Natural killer cell (primary cell): ENCODE data around the gene SLC26A5. TPM values are rescaled to one million over a fixed set of nuclear protein-coding genes. Genes with fewer than 3 reads are reported as not detected.
A peak's percentile ranks its signal among the peaks of the same experiment; 100 is the strongest.
"Not testable (repeated sequence)": the region's sequence is repeated elsewhere in the genome, so short reads cannot be mapped to it uniquely, and the experiment has no call there.

Source experiments
- ATAC-seq, 3 donors: fragments of 150-1000 bp in 2 of 3; fragments of 200-7000 bp in 1 of 3; cut with Tn5 transposase; 1 replicate in 1 of 3; 2 replicates in 2 of 3; pipeline ENCODE4 v1.10.0; 2021; ENCODE audit warnings: mild to moderate bottlenecking in 2 of 3, moderate library complexity in 2 of 3
- DNase-seq, 2 donors: peaks; one replicate each; pipeline versions ENCODE4 v3.0.0 to v3.0.0-alpha.2; 2013 to 2021; ENCODE audit warnings: mixed read lengths in 1 of 2
- H3K27ac ChIP-seq: one replicate; pipeline ENCODE4 v1.5.1; 2013; ENCODE audit warnings: mild to moderate bottlenecking, low read length
- H3K27me3 ChIP-seq: one replicate; pipeline ENCODE4 v1.6.1; 2013; ENCODE audit warnings: low read length; ENCODE audit not compliant: control insufficient read depth, insufficient read depth
- H3K36me3 ChIP-seq: one replicate; pipeline ENCODE4 v1.6.1; 2013; ENCODE audit warnings: low read length; ENCODE audit not compliant: control insufficient read depth, insufficient read depth
- H3K4me1 ChIP-seq: one replicate; pipeline ENCODE4 v1.6.1; 2013; ENCODE audit warnings: low read length; ENCODE audit not compliant: control insufficient read depth, insufficient read depth
- H3K4me3 ChIP-seq: one replicate; pipeline ENCODE4 v1.5.1; 2013; ENCODE audit warnings: low read length
- H3K9me3 ChIP-seq: one replicate; pipeline ENCODE4 v1.6.1; 2013; ENCODE audit warnings: low read length; ENCODE audit not compliant: control insufficient read depth, insufficient read depth
- H3K27ac Mint-ChIP-seq, 2 donors: one replicate each; pipeline ENCODE4 v1.8.0; 2022; ENCODE audit warnings: mild to moderate bottlenecking in 2 of 2, mixed read lengths in 2 of 2, moderate library complexity in 1 of 2
- H3K27me3 Mint-ChIP-seq, 2 donors: one replicate each; pipeline ENCODE4 v1.8.0; 2022; ENCODE audit warnings: low read depth in 2 of 2, mixed read lengths in 2 of 2
- H3K36me3 Mint-ChIP-seq: one replicate; pipeline ENCODE4 v1.8.0; 2022; ENCODE audit warnings: mixed read lengths
- H3K4me1 Mint-ChIP-seq, 2 donors: one replicate each; pipeline ENCODE4 v1.8.0; 2022; ENCODE audit warnings: mixed read lengths in 2 of 2
- H3K4me3 Mint-ChIP-seq: one replicate; pipeline ENCODE4 v1.8.0; 2022; ENCODE audit warnings: mild to moderate bottlenecking, moderate library complexity, mixed read lengths
- H3K9me3 Mint-ChIP-seq, 2 donors: one replicate each; pipeline ENCODE4 v1.8.0; 2022; ENCODE audit warnings: mixed read lengths in 2 of 2
- CTCF ChIP-seq: fragments of 200-600 bp; IDR thresholded peaks from one replicate; pipeline ENCODE4 v1.8.0; 2022; ENCODE audit warnings: antibody characterized with exemption
- WGBS: methylation state at CpG from one replicate; pipeline ENCODE4 v1.1.7; 2013; ENCODE audit warnings: missing lambda C conversion rate; ENCODE audit not compliant: insufficient coverage; 5-methylcytosine and 5-hydroxymethylcytosine counted together
- intact Hi-C: fragments of 100-400 bp; cut with micrococcal nuclease; formaldehyde crosslinking; loops from one replicate; pipeline ENCODE4 v1.14.2; 2022
- total RNA-seq, 4 donors: library from RNA; stranded (reverse); fragments of 120-200 nt in 1 of 4; gene quantifications; one replicate each; pipeline versions ENCODE4 v1.2.3 to v1.2.4, GENCODE V29; 2013 to 2022

Gene SLC26A5
- total RNA-seq, result under 1 TPM in 1 of 3 donors, not detected in 2; 0.30 TPM
- not detected for total RNA-seq (2013)

- Histone ChIP-seq H3K4me3 (no peak within 1 kb of the TSS), H3K4me1 (peaks cover 10% of the 10 kb centered on the region), H3K27ac (no peak within 1 kb of the TSS), H3K36me3 (no peaks in the 10 kb centered on the region), H3K27me3 (peaks cover 35% of the 10 kb centered on the region), H3K9me3 (no peaks in the 10 kb centered on the region)
- ATAC-seq, result peak in 1 of 3 donors; percentile 30
- Mint-ChIP-seq H3K27me3 (peaks cover 42 to 74% of the 10 kb centered on the region in 2 donors), H3K4me1 (peaks cover 0 to 7% of the 10 kb centered on the region in 2 donors), H3K9me3 (peaks cover 0 to 2% of the 10 kb centered on the region in 2 donors), H3K36me3 (no peaks in the 10 kb centered on the region), H3K27ac (no peak within 1 kb of the TSS), H3K4me3 (peak within 1 kb of the TSS; percentile 15)
- DNase-seq, result peak in 1 of 2 donors; percentile 9
- WGBS, result 2% methylated on average over 54 of the region's 54 CpGs
- TF ChIP-seq CTCF, result no peak
- intact Hi-C loops, result no loop called here
These were observed at the start of gene SLC26A5 for GRCh38 chr7:103446049-103446520. Gene SLC26A5, minus strand, starts transcription at chr7:103446207. Its CDS starts 24,693 bp downstream, at chr7:103421514.

DNA sequence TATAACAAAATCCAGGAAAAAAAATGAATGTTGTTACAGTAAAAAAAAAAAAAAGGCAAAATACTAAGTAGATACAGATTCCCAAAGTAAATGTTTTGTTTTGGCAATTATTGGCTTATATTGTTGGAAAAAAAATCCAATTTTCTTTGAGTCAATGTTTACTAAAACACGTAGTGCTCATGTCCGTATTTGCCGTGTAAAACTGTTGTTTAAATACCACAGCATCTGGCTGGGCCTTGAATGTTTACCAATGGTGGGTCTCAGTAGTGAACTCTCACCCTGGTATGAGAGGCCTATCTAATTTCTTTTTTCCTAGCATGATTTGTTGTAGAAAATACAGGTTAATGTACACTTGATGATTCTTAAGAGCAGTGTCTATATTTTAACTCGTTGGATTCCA is 41.4 kb upstream of the SLC26A5 start:
- Histone ChIP-seq H3K4me1 (no peaks in the 10 kb centered on the region), H3K36me3 (no peaks in the 10 kb centered on the region), H3K27me3 (no peaks in the 10 kb centered on the region), H3K9me3 (no peaks in the 10 kb centered on the region), H3K27ac (no peak overlapping the region), H3K4me3 (no peak overlapping the region)
- ATAC-seq, result no peak
- no peak overlapping the region for H3K4me3 Mint-ChIP-seq
- peaks cover 7 to 13% of the 10 kb centered on the region in 2 donors for H3K27me3 Mint-ChIP-seq
- no peak overlapping the region for H3K27ac Mint-ChIP-seq
- H3K9me3 Mint-ChIP-seq, result no peaks in the 10 kb centered on the region
- 97% methylated on average over 3 of the region's 4 CpGs for WGBS
- no peaks in the 10 kb centered on the region for H3K4me1 Mint-ChIP-seq
- no peaks in the 10 kb centered on the region for H3K36me3 Mint-ChIP-seq
- TF ChIP-seq CTCF, result no peak
- intact Hi-C loops, result no loop called here
- DNase-seq, result no peak

GRCh38 chr7:103486873-103487272 is 40.9 kb upstream of the SLC26A5 start:
- H3K27me3 ChIP-seq, H3K4me3 ChIP-seq, H3K36me3 Mint-ChIP-seq, ATAC-seq, H3K27ac ChIP-seq, H3K4me3 Mint-ChIP-seq, H3K27ac Mint-ChIP-seq, H3K9me3 ChIP-seq, H3K9me3 Mint-ChIP-seq, intact Hi-C loops, H3K4me1 Mint-ChIP-seq, H3K4me1 ChIP-seq, H3K36me3 ChIP-seq, DNase-seq: not testable (repeated sequence)
- peaks cover 7 to 13% of the 10 kb centered on the region in 2 donors for H3K27me3 Mint-ChIP-seq
- WGBS, result 92% methylated on average over 3 of the region's 3 CpGs

GRCh38 chr7:103480771-103481170 is 34.8 kb upstream of the SLC26A5 start:
- Mint-ChIP-seq H3K4me3 (no peak overlapping the region), H3K36me3 (no peaks in the 10 kb centered on the region), H3K27ac (no peak overlapping the region), H3K4me1 (no peaks in the 10 kb centered on the region), H3K9me3 (no peaks in the 10 kb centered on the region), H3K27me3 (peaks cover 7 to 10% of the 10 kb centered on the region in 2 donors)
- no peaks in the 10 kb centered on the region for H3K36me3 ChIP-seq
- intact Hi-C loops, result no loop called here
- H3K4me3 ChIP-seq, result no peak overlapping the region
- no peak for TF ChIP-seq CTCF
- no peak overlapping the region for H3K27ac ChIP-seq
- WGBS, result 81% methylated on average over 2 of the region's 2 CpGs
- peaks cover 6% of the 10 kb centered on the region for H3K27me3 ChIP-seq
- ATAC-seq, result no peak
- DNase-seq, result no peak
- no peaks in the 10 kb centered on the region for H3K4me1 ChIP-seq
- no peaks in the 10 kb centered on the region for H3K9me3 ChIP-seq
